Neural cell (in vitro differentiated cells): ENCODE results near the gene C2CD3.

Experiments
- EP300 ChIP-seq: fragments of 450-650 bp; conservative IDR thresholded peaks from 2 replicates; pipeline ENCODE4 v1.6.1; 2014; ENCODE audit warnings: antibody characterized with exemption, mild to moderate bottlenecking, moderate library complexity; ENCODE audit not compliant: poor library complexity, severe bottlenecking
- EZH2 ChIP-seq: fragments of 200-600, 300-800 bp; shearing (Covaris generic), sonication (generic); IDR thresholded peaks from 2 replicates; pipeline ENCODE4 v1.6.1; 2014; ENCODE audit warnings: antibody characterized with exemption, low read length, borderline replicate concordance, mild to moderate bottlenecking; ENCODE audit not compliant: insufficient read depth, poor library complexity, severe bottlenecking
- POLR2AphosphoS5 ChIP-seq: IDR thresholded peaks from 2 replicates; pipeline ENCODE4 v1.6.1; 2012
- RAD21 ChIP-seq: fragments of 450-650 bp; conservative IDR thresholded peaks from 2 replicates; pipeline ENCODE4 v1.6.1; 2014; ENCODE audit warnings: antibody characterized with exemption, mild to moderate bottlenecking, moderate library complexity
- SMC3 ChIP-seq: fragments of 450-650 bp; conservative IDR thresholded peaks from 2 replicates; pipeline ENCODE4 v1.6.1; 2014; ENCODE audit warnings: antibody characterized with exemption, mild to moderate bottlenecking, moderate library complexity; ENCODE audit not compliant: poor library complexity
- TAF1 ChIP-seq: IDR thresholded peaks from 2 replicates; pipeline ENCODE4 v1.6.1; 2012; ENCODE audit warnings: low read depth
- TF ChIP-seq, protein P1 (sequence below): fragments of 450-650 bp; IDR thresholded peaks from 2 replicates; pipeline ENCODE4 v1.5.1; 2014; ENCODE audit warnings: antibody characterized with exemption, mild to moderate bottlenecking, moderate library complexity; ENCODE audit not compliant: poor library complexity, severe bottlenecking
- TF ChIP-seq, protein P2 (sequence below): IDR thresholded peaks from 2 replicates; pipeline ENCODE4 v1.6.1; 2012; ENCODE audit warnings: borderline replicate concordance

DNA sequence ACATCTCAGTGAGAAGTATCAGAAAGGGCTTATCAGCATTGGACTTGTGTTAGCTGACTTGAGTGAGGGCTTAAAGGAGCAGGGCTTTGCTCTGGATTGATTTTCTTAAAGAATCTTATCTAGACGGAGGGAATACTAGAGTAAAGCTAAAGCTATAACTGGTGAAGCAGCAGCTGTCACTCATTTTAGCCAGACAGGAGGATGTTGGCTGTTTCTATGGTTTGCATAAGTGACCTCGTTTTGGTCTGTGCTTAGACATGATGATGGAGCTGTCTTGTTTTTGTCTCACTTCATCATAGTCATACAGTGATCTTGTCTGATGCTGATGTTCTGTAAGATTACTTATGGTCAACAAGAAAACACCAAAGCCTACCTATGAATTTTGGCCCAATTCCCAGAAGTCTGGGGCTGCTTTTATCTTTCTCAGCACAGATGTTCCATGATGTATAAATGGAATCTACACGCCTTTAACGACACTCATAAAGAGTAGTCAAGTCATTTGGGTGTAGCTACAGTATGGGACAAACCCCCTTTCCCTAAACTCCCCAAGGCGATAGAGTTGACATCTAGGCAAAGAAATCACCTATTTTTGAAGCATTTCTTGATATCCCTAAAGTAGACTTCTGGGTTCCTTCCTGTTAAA is 84.4 kb downstream of the C2CD3 start:
- no peak for TF ChIP-seq EZH2
- TF ChIP-seq, protein P1, sequence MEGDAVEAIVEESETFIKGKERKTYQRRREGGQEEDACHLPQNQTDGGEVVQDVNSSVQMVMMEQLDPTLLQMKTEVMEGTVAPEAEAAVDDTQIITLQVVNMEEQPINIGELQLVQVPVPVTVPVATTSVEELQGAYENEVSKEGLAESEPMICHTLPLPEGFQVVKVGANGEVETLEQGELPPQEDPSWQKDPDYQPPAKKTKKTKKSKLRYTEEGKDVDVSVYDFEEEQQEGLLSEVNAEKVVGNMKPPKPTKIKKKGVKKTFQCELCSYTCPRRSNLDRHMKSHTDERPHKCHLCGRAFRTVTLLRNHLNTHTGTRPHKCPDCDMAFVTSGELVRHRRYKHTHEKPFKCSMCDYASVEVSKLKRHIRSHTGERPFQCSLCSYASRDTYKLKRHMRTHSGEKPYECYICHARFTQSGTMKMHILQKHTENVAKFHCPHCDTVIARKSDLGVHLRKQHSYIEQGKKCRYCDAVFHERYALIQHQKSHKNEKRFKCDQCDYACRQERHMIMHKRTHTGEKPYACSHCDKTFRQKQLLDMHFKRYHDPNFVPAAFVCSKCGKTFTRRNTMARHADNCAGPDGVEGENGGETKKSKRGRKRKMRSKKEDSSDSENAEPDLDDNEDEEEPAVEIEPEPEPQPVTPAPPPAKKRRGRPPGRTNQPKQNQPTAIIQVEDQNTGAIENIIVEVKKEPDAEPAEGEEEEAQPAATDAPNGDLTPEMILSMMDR, result no peak
- TF ChIP-seq, protein P2, sequence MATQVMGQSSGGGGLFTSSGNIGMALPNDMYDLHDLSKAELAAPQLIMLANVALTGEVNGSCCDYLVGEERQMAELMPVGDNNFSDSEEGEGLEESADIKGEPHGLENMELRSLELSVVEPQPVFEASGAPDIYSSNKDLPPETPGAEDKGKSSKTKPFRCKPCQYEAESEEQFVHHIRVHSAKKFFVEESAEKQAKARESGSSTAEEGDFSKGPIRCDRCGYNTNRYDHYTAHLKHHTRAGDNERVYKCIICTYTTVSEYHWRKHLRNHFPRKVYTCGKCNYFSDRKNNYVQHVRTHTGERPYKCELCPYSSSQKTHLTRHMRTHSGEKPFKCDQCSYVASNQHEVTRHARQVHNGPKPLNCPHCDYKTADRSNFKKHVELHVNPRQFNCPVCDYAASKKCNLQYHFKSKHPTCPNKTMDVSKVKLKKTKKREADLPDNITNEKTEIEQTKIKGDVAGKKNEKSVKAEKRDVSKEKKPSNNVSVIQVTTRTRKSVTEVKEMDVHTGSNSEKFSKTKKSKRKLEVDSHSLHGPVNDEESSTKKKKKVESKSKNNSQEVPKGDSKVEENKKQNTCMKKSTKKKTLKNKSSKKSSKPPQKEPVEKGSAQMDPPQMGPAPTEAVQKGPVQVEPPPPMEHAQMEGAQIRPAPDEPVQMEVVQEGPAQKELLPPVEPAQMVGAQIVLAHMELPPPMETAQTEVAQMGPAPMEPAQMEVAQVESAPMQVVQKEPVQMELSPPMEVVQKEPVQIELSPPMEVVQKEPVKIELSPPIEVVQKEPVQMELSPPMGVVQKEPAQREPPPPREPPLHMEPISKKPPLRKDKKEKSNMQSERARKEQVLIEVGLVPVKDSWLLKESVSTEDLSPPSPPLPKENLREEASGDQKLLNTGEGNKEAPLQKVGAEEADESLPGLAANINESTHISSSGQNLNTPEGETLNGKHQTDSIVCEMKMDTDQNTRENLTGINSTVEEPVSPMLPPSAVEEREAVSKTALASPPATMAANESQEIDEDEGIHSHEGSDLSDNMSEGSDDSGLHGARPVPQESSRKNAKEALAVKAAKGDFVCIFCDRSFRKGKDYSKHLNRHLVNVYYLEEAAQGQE, result no peak
- no peak for TF ChIP-seq TAF1
- TF ChIP-seq EP300, result no peak
- TF ChIP-seq RAD21, result no peak
- no peak for TF ChIP-seq POLR2AphosphoS5
- TF ChIP-seq SMC3, result no peak
